K562 (cell line): Measurements from ENCODE around the gene MYL6B. TPM values are rescaled to one million over a fixed set of nuclear protein-coding genes. Genes with fewer than 3 reads are reported as not detected.

Experiments used
- ARID1B ChIP-seq: fragments of 450-650 bp; IDR thresholded peaks from 2 replicates; pipeline ENCODE4 v1.6.1; 2016; ENCODE audit warnings: antibody characterized with exemption, mild to moderate bottlenecking, inconsistent platforms
- CTCF ChIP-seq, 3 experiments: IDR thresholded peaks in 2 of 3; conservative IDR thresholded peaks in 1 of 3; 2 replicates each; pipeline ENCODE4 v1.5.1; 2011 to 2012; ENCODE audit warnings: low read length in 3 of 3, mild to moderate bottlenecking in 3 of 3, control low read depth in 2 of 3, improper control_type of control experiment in 1 of 3, inconsistent platforms in 1 of 3, low read depth in 1 of 3, mixed read lengths in 1 of 3, moderate library complexity in 1 of 3; ENCODE audit not compliant: insufficient read depth in 2 of 3
- DIDO1 ChIP-seq: fragments of 450-650 bp; IDR thresholded peaks from 2 replicates; pipeline ENCODE4 v1.6.1; 2016; ENCODE audit warnings: low read depth, missing biosample characterization, missing genetic modification characterization
- JUND ChIP-seq, 2 experiments: IDR thresholded peaks; 2 replicates in 1 of 2; 3 replicates in 1 of 2; pipeline ENCODE4 v1.6.1; 2011; ENCODE audit warnings: borderline replicate concordance in 2 of 2, low read depth in 2 of 2, low read length in 2 of 2, improper control_type of control experiment in 1 of 2, missing biosample characterization in 1 of 2, missing genetic modification characterization in 1 of 2, missing genetic modification reagents in 1 of 2
- MAFK ChIP-seq: IDR thresholded peaks from 2 replicates; pipeline ENCODE4 v1.6.1; 2011; ENCODE audit warnings: low read length, improper control_type of control experiment
- NCOA2 ChIP-seq, 2 experiments: fragments of 450-650 bp; IDR thresholded peaks; 2 replicates each; pipeline ENCODE4 v1.6.1; 2018; ENCODE audit warnings: mild to moderate bottlenecking in 2 of 2, moderate library complexity in 1 of 2; ENCODE audit not compliant: partially characterized antibody in 2 of 2
- NFXL1 ChIP-seq: fragments of 450-650 bp; formaldehyde crosslinking; IDR thresholded peaks from 2 replicates; pipeline ENCODE4 v1.4.0; 2021; ENCODE audit warnings: mild to moderate bottlenecking
- PHF20 ChIP-seq: fragments of 450-650 bp; IDR thresholded peaks from 2 replicates; pipeline ENCODE4 v1.6.1; 2018; ENCODE audit not compliant: partially characterized antibody
- PTTG1 ChIP-seq: fragments of 450-650 bp; IDR thresholded peaks from 2 replicates; pipeline ENCODE4 v1.6.1; 2016; ENCODE audit warnings: low read depth, mild to moderate bottlenecking, missing genetic modification characterization, missing compliant biosample characterization
- ZBTB40 ChIP-seq, 2 experiments: fragments of 450-650 bp in 1 of 2; sonication (generic) in 1 of 2; formaldehyde crosslinking in 1 of 2; IDR thresholded peaks; 2 replicates each; pipeline versions ENCODE4 v1.7.1 to v1.9.0; 2016 to 2022; ENCODE audit warnings: inconsistent platforms in 1 of 2, mild to moderate bottlenecking in 1 of 2, missing genetic modification reagents in 1 of 2
- ZNF12 ChIP-seq: sonication (generic); formaldehyde crosslinking; IDR thresholded peaks from 2 replicates; pipeline ENCODE4 v1.4.0; 2020; ENCODE audit warnings: mild to moderate bottlenecking, missing genetic modification reagents
- ZNF212 ChIP-seq: fragments of 450-650 bp; formaldehyde crosslinking; IDR thresholded peaks from 2 replicates; pipeline ENCODE4 v1.4.0; 2020; ENCODE audit warnings: mild to moderate bottlenecking
- ZNF511 ChIP-seq: sonication (generic); formaldehyde crosslinking; IDR thresholded peaks from 2 replicates; pipeline ENCODE4 v1.8.0; 2022; ENCODE audit warnings: mild to moderate bottlenecking, missing genetic modification reagents
- ZNF707 ChIP-seq: fragments of 250-450 bp; sonication (Bioruptor Pico); conservative IDR thresholded peaks from 2 replicates; pipeline ENCODE4 v1.8.0; 2022; ENCODE audit warnings: inconsistent platforms, mild to moderate bottlenecking, moderate library complexity
- polyA plus RNA-seq, 8 experiments: library from polyadenylated mRNA; depleted of rRNA in 4 of 8; stranded (reverse) in 5 of 8; unstranded in 3 of 8; fragments of >200 nt; fragmentation: Nextera tagmentation in 2 of 8; fragmentation: Illumina TruSeq in 1 of 8; extraction: Ambion mirVana in 2 of 8; extraction: Trizol in 1 of 8; gene quantifications; 2 replicates each; pipeline versions ENCODE4 v1.2.1 to v1.2.3, GENCODE V29; 2011 to 2014; ENCODE audit warnings: inconsistent platforms in 1 of 8, missing spikeins in 1 of 8
- total RNA-seq, 7 experiments: library from RNA; depleted of rRNA in 6 of 7; stranded (reverse); fragments of >200 nt in 6 of 7; fragmentation: Illumina TruSeq in 2 of 7; extraction: Trizol in 2 of 7; gene quantifications; 2 replicates each; pipeline versions ENCODE4 v1.2.1 to v1.2.3, GENCODE V29; 2011 to 2021; ENCODE audit warnings: low replicate concordance in 1 of 7

Gene MYL6B
- total and polyA plus RNA-seq, 9 of the 15 experiments (the other 6 are each of a cell fraction or from before 2014, with no cell fraction given) = 42.8 to 77.3 (median 68.6) TPM

GRCh38 chr12:56189918-56190694, 37.7 kb downstream of the MYL6B start (continued):
- TF ChIP-seq ZBTB40 (IDR thresholded peaks at IDR 0.05) (peak; percentile 92), ZBTB40 (CRISPR knock-in tag; IDR thresholded peaks at IDR 0.05) (no peak), ZNF511 (CRISPR knock-in tag) (peak; percentile 72), ARID1B (no peak; the same call in 1 of the 2 replicates), NCOA2 (IDR thresholded peaks at IDR 0.05; ENCODE audit: partially characterized antibody in 2 of 2) (no peak), ZNF12 (CRISPR knock-in tag) (no peak), DIDO1 (0 out of 2 replicates have a peak, but pooled peaks have one; percentile 33), MAFK (no peak; the same call in 1 of the 2 replicates), NFXL1 (CRISPR knock-in tag) (no peak), CTCF (IDR thresholded peaks at IDR 0.05 in 2 of 3, conservative IDR thresholded peaks at IDR 0.05 in 1 of 3; ENCODE audit: insufficient read depth in 2 of 3, low read depth in 1 of 3, low read length in 3 of 3) (no peak), PHF20 (no peak), JUND (IDR thresholded peaks at IDR 0.05; ENCODE audit: borderline replicate concordance, low read depth, low read length) (peak; percentile 62), JUND (tag; IDR thresholded peaks at IDR 0.05; ENCODE audit: borderline replicate concordance, low read depth, low read length) (no peak; the same call in 2 of the 3 replicates), ZNF707 (no peak), ZNF212 (no peak), PTTG1 (no peak)
